GM21825 (cell line): ENCODE results near the gene SLC38A4.

Experiments
- ATAC-seq: cut with Tn5 transposase; IDR thresholded peaks from one replicate; pipeline ENCODE4 v1.9.1; 2021; ENCODE audit warnings: mild to moderate bottlenecking, moderate library complexity; ENCODE audit not compliant: unreplicated experiment

SLC38A4 gene

GRCh38 chr12:46717159-46717558 lies 108.6 kb downstream of the SLC38A4 start:
- ATAC-seq: no peak
